ENCODE measurements around the gene GALNT17. TPM values are rescaled to one million over a fixed set of nuclear protein-coding genes. Genes with fewer than 3 reads are reported as not detected.

The GALNT17 gene
- total RNA-seq, 1 experiment from 2014 or later: not detected

DNA sequence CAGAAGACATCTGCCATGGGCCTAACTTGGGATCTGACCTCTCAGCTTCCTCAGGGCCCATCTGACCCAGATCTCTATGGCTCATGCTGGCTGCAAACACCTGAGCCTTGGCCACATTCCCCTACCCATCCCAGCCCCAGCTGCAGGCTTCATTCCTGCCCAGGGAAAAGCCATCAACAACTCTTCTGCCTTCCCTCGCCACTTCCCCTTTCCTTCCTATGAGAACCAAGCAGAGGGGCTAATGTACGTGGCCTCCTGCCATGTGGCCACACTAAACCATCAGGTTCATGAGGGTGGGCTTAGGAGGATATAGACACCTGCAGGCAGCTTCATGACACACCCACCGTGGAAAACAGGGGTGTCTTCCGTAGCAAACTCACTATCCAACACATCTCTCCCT lies 312.2 kb downstream of the GALNT17 start:
- no peak for DNase-seq (ENCODE audit: unreplicated experiment)
- Mint-ChIP-seq H3K27me3 (ENCODE audit: insufficient read depth, unreplicated experiment) (no peaks in the 10 kb centered on the region), H3K36me3 (ENCODE audit: insufficient read depth, unreplicated experiment) (no peaks in the 10 kb centered on the region), H3K4me3 (ENCODE audit: unreplicated experiment) (no peak overlapping the region), H3K27ac (ENCODE audit: low read depth, unreplicated experiment) (no peak overlapping the region), H3K4me1 (ENCODE audit: insufficient read depth, unreplicated experiment) (no peaks in the 10 kb centered on the region), H3K9me3 (ENCODE audit: unreplicated experiment) (peaks cover 13% of the 10 kb centered on the region)
- no TSS peak for BruUV-seq (replicated peaks)
- TF ChIP-seq, protein P1, sequence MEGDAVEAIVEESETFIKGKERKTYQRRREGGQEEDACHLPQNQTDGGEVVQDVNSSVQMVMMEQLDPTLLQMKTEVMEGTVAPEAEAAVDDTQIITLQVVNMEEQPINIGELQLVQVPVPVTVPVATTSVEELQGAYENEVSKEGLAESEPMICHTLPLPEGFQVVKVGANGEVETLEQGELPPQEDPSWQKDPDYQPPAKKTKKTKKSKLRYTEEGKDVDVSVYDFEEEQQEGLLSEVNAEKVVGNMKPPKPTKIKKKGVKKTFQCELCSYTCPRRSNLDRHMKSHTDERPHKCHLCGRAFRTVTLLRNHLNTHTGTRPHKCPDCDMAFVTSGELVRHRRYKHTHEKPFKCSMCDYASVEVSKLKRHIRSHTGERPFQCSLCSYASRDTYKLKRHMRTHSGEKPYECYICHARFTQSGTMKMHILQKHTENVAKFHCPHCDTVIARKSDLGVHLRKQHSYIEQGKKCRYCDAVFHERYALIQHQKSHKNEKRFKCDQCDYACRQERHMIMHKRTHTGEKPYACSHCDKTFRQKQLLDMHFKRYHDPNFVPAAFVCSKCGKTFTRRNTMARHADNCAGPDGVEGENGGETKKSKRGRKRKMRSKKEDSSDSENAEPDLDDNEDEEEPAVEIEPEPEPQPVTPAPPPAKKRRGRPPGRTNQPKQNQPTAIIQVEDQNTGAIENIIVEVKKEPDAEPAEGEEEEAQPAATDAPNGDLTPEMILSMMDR (IDR thresholded peaks at IDR 0.05; ENCODE audit: unreplicated experiment): no peak
- intact Hi-C loops (cut with micrococcal nuclease): no loop called here
- CTCF ChIA-PET: no interaction called here
- POLR2A ChIA-PET: no interaction called here

DNA sequence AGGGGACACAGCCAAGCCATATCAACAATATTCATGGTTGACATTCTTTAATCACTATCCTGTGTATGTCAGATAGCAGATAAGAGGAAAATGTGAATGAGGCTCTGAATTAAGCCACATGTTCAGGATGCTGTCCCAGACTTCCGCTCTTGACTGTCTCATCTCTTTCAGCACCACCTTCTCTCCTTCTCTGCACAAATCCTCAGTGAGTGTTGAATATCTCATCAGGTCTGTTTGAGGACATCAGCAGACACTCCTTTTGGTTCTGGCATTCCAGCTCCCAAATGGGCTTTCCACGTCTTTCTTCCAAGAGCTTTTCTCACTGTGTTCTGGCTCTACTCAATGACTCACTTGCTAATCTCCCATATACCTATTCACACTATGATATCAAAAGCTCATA lies 321.7 kb downstream of the GALNT17 start:
- Mint-ChIP-seq H3K9me3 (ENCODE audit: unreplicated experiment) (peaks cover under 1% of the 10 kb centered on the region), H3K36me3 (ENCODE audit: insufficient read depth, unreplicated experiment) (no peaks in the 10 kb centered on the region), H3K4me3 (ENCODE audit: unreplicated experiment) (no peak overlapping the region), H3K27ac (ENCODE audit: low read depth, unreplicated experiment) (no peak overlapping the region), H3K4me1 (ENCODE audit: insufficient read depth, unreplicated experiment) (no peaks in the 10 kb centered on the region), H3K27me3 (ENCODE audit: insufficient read depth, unreplicated experiment) (no peaks in the 10 kb centered on the region)
- ChIA-PET CTCF (interaction anchor here (0.6 kb wide), 1 partner anchor 745 kb away, joined by 4 read pairs; no protein-coding TSS in a partner anchor), POLR2A (no interaction called here)
- DNase-seq (ENCODE audit: unreplicated experiment): no peak
- TF ChIP-seq, protein P1 (IDR thresholded peaks at IDR 0.05; ENCODE audit: unreplicated experiment): no peak
- intact Hi-C loops (cut with micrococcal nuclease): no loop called here
- no TSS peak for BruUV-seq (replicated peaks)

DNA sequence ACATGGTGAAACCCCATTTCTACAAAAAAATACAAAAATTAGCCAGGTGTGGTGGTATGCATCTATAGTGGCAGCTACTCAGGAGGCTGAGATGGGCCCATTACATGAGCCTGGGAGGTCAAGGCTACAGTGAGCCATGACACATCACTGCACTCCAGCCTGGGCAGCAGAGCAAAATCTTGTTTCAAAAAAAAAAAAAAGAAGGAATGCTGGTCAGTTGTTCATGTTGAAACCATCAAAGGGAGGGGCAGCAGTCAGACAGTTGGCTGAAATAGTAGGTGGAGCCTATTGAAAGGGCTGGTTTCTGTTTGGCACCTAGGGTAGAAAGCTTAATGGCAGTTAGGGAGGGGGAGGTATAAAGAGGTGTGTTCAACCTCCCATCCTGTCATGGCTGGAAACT lies 323.0 kb downstream of the GALNT17 start:
- ChIA-PET CTCF (no interaction called here), POLR2A (no interaction called here)
- Mint-ChIP-seq H3K9me3 (ENCODE audit: unreplicated experiment) (no peaks in the 10 kb centered on the region), H3K4me3 (ENCODE audit: unreplicated experiment) (no peak overlapping the region), H3K27me3 (ENCODE audit: insufficient read depth, unreplicated experiment) (no peaks in the 10 kb centered on the region), H3K27ac (ENCODE audit: low read depth, unreplicated experiment) (no peak overlapping the region), H3K36me3 (ENCODE audit: insufficient read depth, unreplicated experiment) (no peaks in the 10 kb centered on the region), H3K4me1 (ENCODE audit: insufficient read depth, unreplicated experiment) (no peaks in the 10 kb centered on the region)
- TF ChIP-seq, protein P1 (IDR thresholded peaks at IDR 0.05; ENCODE audit: unreplicated experiment): no peak
- intact Hi-C loops (cut with micrococcal nuclease): no loop called here
- BruUV-seq (replicated peaks): no TSS peak
- DNase-seq (ENCODE audit: unreplicated experiment): no peak

DNA sequence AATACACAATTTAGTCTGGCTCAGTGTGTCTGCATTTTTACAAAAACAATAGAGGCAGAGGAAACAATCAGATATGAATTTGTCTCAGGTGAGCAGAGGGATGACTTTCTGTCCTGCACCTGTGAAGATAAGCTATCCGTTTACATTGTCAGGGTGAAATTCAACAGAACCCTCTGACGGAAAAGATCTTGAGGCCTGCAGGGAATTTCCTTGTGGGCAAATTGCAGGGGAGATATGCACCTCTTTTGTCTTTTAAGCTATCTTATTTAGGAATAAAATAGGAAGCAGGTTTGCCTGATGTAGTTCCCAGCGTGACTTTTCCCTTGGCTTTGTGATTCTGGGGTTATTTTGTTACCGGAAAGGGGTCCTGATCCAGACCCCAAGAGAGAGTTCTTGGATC lies 325.1 kb downstream of the GALNT17 start:
- intact Hi-C loops (cut with micrococcal nuclease): no loop called here
- no peaks in the 10 kb centered on the region for H3K4me1 Mint-ChIP-seq (ENCODE audit: insufficient read depth, unreplicated experiment)
- H3K27me3 Mint-ChIP-seq (ENCODE audit: insufficient read depth, unreplicated experiment): no peaks in the 10 kb centered on the region
- TF ChIP-seq, protein P1 (IDR thresholded peaks at IDR 0.05; ENCODE audit: unreplicated experiment): no peak
- no TSS peak for BruUV-seq (replicated peaks)
- ChIA-PET CTCF (no interaction called here), POLR2A (no interaction called here)
- no peaks in the 10 kb centered on the region for H3K9me3 Mint-ChIP-seq (ENCODE audit: unreplicated experiment)
- no peak overlapping the region for H3K27ac Mint-ChIP-seq (ENCODE audit: low read depth, unreplicated experiment)
- no peak for DNase-seq (ENCODE audit: unreplicated experiment)
- no peak overlapping the region for H3K4me3 Mint-ChIP-seq (ENCODE audit: unreplicated experiment)
- no peaks in the 10 kb centered on the region for H3K36me3 Mint-ChIP-seq (ENCODE audit: insufficient read depth, unreplicated experiment)

Data from MCF 10A (cell line).